ENCODE measurements around the gene KIAA0513. TPM values are rescaled to one million over a fixed set of nuclear protein-coding genes. Genes with fewer than 3 reads are reported as not detected.

Gene KIAA0513, protein sequence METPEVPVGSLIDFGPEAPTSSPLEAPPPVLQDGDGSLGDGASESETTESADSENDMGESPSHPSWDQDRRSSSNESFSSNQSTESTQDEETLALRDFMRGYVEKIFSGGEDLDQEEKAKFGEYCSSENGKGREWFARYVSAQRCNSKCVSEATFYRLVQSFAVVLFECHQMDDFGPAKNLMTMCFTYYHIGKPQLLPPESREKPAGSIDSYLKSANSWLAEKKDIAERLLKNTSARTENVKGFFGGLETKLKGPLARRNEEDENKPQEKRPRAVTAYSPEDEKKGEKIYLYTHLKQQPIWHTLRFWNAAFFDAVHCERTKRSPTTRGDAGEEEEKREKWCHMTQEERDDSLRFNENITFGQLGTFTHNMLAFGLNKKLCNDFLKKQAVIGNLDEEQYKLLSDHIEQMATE
- 3.7 TPM in 2 replicates for total RNA-seq

GRCh38 chr16:85027349-85027957 lies at the start of gene KIAA0513:
TSS of gene KIAA0513 (plus strand) at chr16:85027795. CDS start at chr16:85067072, 39,277 bp downstream.

DNA sequence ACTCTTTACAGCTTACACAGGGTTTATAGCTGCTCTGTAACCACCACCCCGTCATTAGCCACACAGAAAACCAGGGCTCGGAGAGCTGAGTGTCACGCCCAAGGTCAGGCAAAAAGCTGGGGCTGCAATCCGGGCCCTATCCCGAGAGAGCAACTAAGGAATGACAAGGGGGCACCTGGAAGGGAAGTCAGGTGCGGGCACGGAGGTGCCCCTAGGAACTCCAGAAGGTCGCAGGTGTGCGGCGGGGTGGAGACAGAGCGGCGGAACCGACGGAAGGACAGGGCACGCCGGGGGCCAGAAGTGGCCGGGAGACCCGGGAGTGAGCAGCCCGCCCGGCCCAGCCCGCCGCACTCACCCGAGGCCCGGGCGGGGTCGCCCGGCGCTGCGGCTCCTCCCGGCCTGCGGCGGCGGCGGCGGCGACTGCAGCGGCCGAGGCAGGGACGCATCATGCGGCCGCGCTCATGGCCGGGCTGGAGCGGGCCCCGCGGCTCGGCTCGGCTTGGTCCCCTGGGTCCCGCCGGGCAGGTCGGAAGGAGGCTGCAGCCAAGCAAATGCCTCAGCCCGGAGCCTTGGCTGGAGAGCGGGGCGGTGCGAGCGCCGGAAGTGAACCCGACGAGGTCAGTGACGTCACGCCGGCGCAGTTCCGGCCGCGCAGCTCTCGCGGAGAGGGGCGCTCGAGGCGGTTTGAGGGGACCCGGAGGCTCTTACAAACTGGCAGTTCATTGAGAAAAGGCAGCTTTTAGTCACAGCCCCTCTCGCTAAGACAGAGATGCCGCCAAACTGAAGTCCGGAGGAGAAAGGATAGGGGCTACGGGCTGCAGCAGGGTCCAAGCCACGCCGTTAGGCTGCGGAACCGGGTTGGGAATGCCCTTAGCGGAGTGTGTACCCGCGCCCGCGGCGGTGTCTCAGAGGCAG lies 16.4 kb upstream of the KIAA0513 start, which contains the start of gene ZDHHC7:
ZDHHC7 (minus strand) TSS at position 605 of the 915 bp plus-strand sequence. CDS start 20,917 bp downstream, outside the sequence.

DNA sequence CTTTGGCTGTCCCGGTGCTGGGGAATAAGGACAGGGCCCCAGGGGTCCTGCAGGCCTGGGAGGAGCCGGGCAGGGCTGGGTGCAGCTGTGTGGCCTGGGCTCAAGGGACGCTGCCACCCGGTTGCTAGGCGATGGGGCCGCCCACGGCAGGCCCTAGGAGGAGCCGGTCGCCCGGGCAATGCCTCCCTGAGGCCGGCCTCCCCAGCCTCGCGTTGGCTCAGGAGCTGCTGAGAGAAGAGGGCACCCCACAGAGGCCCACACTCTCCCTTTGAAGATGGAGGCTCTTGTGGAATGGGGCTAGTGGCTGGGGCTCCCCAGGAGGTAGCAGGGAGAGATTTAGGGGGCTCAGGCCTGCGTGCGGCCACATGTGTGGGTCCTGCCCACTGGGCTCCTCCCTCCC lies 84.8 kb downstream of the KIAA0513 start, which contains the start of gene CIBAR2:
CIBAR2 (minus strand) TSS at position 109 of the 400 bp plus-strand sequence. CDS start 120 bp downstream, outside the sequence.

Other genes starting within 250 kb of the KIAA0513 start
- 0.18 and 1.6 TPM in 2 replicates for gene CRISPLD2, start 207.8 kb upstream of the KIAA0513 start, total RNA-seq
- 38.6 and 46.5 TPM in 2 replicates for gene ZDHHC7, start 16.3 kb upstream of the KIAA0513 start, total RNA-seq
- gene CIBAR2, start 84.7 kb downstream of the KIAA0513 start, total RNA-seq, result not detected in 2 replicates